ENCODE data around the gene GPX8.
A peak's percentile ranks its signal among the peaks of the same experiment; 100 is the strongest.

The GPX8 gene

DNA sequence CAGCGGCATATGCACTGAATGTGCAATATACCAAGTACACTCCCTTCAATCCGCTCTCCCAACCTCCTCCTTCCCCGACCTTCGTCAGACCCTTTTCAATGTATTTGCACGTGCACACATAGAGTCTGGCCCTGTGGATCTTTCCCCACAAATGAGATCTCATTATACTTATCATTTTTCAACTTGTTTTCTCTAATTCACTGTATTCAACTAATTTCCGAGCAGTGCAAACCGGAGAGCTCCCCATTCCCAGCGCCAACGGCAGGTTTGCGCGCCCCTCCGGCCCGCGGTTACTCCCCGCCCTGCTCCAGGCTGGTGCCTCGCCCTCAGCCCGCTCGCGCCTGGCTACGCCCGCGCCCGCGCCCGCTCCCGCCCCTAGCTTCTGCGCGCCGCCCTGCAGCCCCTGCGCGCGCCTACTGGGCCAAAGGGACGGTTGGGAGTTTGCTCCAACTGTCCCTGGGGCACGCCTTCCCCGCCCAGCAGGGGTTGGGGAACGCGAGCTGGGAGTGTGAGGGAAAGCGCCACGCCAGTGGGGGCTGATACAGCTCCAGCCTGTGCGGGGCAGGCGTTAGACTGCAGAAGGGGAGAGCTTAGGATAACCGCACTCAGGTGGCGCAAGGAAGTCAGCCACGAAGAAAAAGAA, 16.3 kb downstream of the GPX8 start:
- DNase-seq (ENCODE audit: extremely low spot score) = peak; percentile 77
- ChIA-PET POLR2A (interaction anchor here (0.9 to 1.3 kb wide), 4 partner anchors 12 to 783 kb away, joined by 3 read pairs; partner anchors contain the start of gene GPX8), CTCF (interaction anchor here (0.6 to 0.7 kb wide), 2 partner anchors 767 to 787 kb away, joined by 3 to 7 read pairs; no protein-coding TSS in a partner anchor)
- TF ChIP-seq L3MBTL2 (conservative IDR thresholded peaks at IDR 0.05) (peak; percentile 97), BHLHE40 (IDR thresholded peaks at IDR 0.05; ENCODE audit: borderline replicate concordance) (no peak)

DNA sequence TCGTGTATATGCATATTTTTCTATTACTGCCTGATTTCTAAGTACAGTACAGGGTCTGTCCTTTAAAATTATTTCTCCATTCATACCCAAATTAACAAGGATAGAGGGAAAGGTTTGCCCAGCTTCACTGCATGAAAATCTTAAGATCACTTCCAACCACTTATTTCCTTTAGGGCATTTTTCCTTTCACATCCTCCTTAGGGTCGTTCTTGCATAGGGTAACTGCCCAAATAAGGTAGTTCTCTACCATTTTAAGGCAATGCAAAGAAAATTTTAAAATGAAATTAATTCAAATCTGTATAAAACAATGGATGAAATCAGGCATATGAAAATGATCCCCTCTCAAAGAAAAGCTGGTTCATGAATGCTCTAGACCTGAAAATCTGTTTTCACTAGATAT, 17.1 kb downstream of the GPX8 start:
- CTCF ChIA-PET = interaction anchor here (0.9 kb wide), 1 partner anchor 10 kb away, joined by 4 read pairs; no protein-coding TSS in a partner anchor
- TF ChIP-seq FOXM1 (IDR thresholded peaks at IDR 0.05; ENCODE audit: borderline replicate concordance) = no peak
- no peak for DNase-seq (ENCODE audit: extremely low spot score)
- POLR2A ChIA-PET = interaction anchor here (0.9 to 1.3 kb wide), 3 partner anchors 12 to 784 kb away, joined by 3 read pairs; partner anchors contain the start of gene GPX8

DNA sequence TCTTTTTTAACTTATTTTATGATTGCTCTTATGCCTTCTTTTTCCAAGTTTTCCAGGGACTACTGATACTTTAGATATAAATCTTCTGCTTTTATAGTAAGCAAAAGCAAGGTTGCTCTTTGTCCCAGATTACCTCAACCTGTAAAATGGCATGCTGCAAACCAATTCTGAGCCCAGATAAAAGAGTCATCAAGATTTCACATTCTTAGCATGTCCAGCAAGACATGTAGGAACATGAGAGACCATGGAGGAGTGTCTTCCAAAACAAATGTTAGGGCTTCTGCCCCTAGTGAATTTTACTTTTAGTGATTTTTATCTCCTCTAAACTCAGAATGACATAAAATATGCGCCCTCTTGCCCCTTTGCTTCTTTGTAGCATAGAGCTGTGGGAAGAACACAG, 20.0 kb downstream of the GPX8 start:
- CTCF ChIA-PET = no interaction called here
- POLR2A ChIA-PET = no interaction called here
- DNase-seq (ENCODE audit: extremely low spot score) = no peak
- TF ChIP-seq SUZ12 (IDR thresholded peaks at IDR 0.05) = no peak
- TF ChIP-seq L3MBTL2 (conservative IDR thresholded peaks at IDR 0.05) = no peak
- TF ChIP-seq CTBP1 (IDR thresholded peaks at IDR 0.05; ENCODE audit: borderline replicate concordance) = no peak
- TF ChIP-seq TARDBP (IDR thresholded peaks at IDR 0.05) = no peak
- no peak for TF ChIP-seq HDGF (IDR thresholded peaks at IDR 0.05; ENCODE audit: borderline replicate concordance)
- no peak for TF ChIP-seq LEF1 (IDR thresholded peaks at IDR 0.05; ENCODE audit: borderline replicate concordance)
- TF ChIP-seq, protein P1, sequence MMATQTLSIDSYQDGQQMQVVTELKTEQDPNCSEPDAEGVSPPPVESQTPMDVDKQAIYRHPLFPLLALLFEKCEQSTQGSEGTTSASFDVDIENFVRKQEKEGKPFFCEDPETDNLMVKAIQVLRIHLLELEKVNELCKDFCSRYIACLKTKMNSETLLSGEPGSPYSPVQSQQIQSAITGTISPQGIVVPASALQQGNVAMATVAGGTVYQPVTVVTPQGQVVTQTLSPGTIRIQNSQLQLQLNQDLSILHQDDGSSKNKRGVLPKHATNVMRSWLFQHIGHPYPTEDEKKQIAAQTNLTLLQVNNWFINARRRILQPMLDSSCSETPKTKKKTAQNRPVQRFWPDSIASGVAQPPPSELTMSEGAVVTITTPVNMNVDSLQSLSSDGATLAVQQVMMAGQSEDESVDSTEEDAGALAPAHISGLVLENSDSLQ (IDR thresholded peaks at IDR 0.05) = no peak

DNA sequence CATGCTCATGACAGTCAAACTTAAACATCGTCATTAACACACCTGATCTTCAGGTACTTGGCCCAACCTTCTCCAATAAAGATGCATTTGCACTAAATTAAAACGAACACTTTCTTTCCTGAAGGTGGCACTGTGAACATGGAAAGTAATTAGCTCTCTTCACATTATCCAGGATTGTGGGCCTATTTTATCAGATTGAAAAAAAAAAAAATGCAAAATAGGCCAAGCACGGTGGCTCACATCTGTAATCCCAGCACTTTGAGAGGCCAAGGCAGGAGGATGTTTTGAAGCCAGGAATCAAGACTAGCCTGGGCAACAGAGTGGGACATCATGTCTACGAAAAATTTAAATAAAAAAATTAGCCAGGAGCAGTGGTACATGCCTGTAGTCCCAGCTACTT, 27.4 kb downstream of the GPX8 start:
- POLR2A ChIA-PET = no interaction called here
- no peak for DNase-seq (ENCODE audit: extremely low spot score)
- TF ChIP-seq, protein P1 (IDR thresholded peaks at IDR 0.05) = no peak
- TF ChIP-seq ZNF384 (IDR thresholded peaks at IDR 0.05) = peak; percentile 67
- CTCF ChIA-PET = interaction anchor here (0.8 to 2.2 kb wide), 3 partner anchors 10 to 468 kb away, joined by 3 to 7 read pairs (median 4); no protein-coding TSS in a partner anchor

DNA sequence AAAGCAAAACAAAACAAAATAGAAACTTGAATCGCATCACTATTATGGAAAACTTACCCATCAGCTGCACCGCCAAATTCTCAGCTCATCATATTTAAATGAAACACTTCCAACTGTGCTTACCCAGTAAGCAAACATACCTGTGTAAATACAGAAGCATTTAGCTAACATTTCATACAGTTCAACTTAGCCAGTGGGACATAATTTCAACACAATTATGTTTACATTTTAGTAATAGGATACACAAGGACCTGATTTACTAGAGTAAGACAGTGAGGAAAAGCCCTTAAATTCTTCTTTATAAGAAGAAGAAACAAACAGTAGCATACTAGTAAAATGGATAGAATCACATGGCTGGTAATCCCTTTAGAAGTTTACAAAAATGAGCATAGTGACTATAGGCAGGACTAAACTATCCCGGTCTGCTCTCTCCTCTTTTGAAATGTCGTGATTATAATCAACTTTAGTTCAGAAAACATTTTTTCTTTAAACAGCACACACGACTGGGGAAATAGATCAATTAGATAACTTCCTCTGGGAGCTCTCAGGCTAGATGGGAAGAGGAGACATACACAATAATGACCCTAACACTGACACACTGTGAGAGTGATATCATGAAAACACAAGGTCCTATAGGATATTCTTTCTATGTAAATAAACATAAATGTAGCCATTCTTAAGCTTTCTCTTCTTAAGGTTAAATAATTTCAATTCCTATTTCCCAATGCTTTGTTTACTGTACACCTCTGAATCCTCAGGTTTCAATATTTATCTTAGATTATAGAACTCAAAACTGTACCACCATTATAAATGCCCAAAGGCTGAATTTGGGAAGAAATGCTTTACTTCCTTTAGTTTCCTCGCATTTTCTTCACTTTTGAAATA, 28.9 kb downstream of the GPX8 start:
- ChIA-PET CTCF (interaction anchor here (2.2 kb wide), 1 partner anchor 37 kb away, joined by 7 read pairs; no protein-coding TSS in a partner anchor), POLR2A (interaction anchor here (1.0 kb wide), 2 partner anchors 12 to 119 kb away, joined by 3 read pairs; partner anchors contain the start of genes DHX29 and MTREX)
- no peak for DNase-seq (ENCODE audit: extremely low spot score)
- TF ChIP-seq FOXM1 (IDR thresholded peaks at IDR 0.05; ENCODE audit: borderline replicate concordance) (no peak), FOXA1 (IDR thresholded peaks at IDR 0.05) (peak; percentile 95)
- TF ChIP-seq, protein P1 (IDR thresholded peaks at IDR 0.05) = peak; percentile 32; the same call in 1 of the 2 replicates

DNA sequence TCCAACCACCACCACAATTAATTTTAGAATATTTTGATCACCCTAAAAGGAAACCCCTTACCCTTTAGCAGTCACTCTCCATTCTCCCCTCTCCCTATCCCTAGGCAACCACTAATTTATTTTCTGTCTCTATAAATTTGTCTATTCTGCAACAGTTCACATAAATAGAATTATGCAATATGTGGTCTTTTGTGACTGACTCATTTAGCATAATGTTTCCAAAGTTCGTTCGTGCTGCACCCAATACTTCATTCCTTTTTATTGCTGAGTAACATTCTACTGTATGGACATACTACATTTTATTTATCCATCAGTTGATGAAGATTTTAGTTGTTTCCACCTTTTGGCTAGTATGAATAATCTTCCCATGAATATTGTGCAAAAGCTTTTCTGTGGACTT, 31.2 kb downstream of the GPX8 start:
- ChIA-PET POLR2A (no interaction called here), CTCF (no interaction called here)
- TF ChIP-seq HDGF (IDR thresholded peaks at IDR 0.05; ENCODE audit: borderline replicate concordance) (no peak), BHLHE40 (IDR thresholded peaks at IDR 0.05; ENCODE audit: borderline replicate concordance) (no peak), TARDBP (IDR thresholded peaks at IDR 0.05) (no peak), ELF4 (IDR thresholded peaks at IDR 0.05) (no peak), FOXM1 (IDR thresholded peaks at IDR 0.05; ENCODE audit: borderline replicate concordance) (no peak), ZNF384 (IDR thresholded peaks at IDR 0.05) (no peak), L3MBTL2 (conservative IDR thresholded peaks at IDR 0.05) (no peak)
- DNase-seq (ENCODE audit: extremely low spot score) = no peak

DNA sequence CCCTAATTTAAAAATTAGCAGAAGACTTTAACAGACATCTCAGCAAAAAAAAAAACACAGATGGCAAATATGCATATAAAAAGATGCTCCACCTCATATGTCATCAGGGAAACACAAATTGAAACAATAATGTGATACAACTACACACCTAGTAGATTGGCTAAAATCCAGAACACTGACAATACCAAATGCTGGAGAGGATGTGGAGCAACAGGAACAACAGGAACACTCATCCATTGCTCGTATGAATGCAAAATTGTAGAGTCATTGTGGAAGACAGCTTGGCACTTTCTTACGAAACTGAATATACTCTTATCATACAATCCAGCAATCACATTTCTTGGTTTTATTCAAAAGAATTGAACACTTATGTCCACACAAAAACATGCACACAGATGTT, 45.0 kb downstream of the GPX8 start:
- CTCF ChIA-PET = no interaction called here
- TF ChIP-seq FOXK2 (IDR thresholded peaks at IDR 0.05) (no peak), HDGF (IDR thresholded peaks at IDR 0.05; ENCODE audit: borderline replicate concordance) (no peak), SP1 (IDR thresholded peaks at IDR 0.05) (no peak), ARNT (IDR thresholded peaks at IDR 0.05) (no peak), L3MBTL2 (conservative IDR thresholded peaks at IDR 0.05) (no peak), BHLHE40 (IDR thresholded peaks at IDR 0.05; ENCODE audit: borderline replicate concordance) (no peak)
- POLR2A ChIA-PET = no interaction called here
- no peak for DNase-seq (ENCODE audit: extremely low spot score)

All from HEK293T (cell line).